HG02870 (cell line): ENCODE results near the gene ZNF816.
"Not testable (repeated sequence)": the region's sequence is repeated elsewhere in the genome, so short reads cannot be mapped to it uniquely, and the experiment has no call there.

Source experiments
- ATAC-seq: cut with Tn5 transposase; IDR thresholded peaks from one replicate; pipeline ENCODE4 v1.9.1; 2021; ENCODE audit warnings: mild to moderate bottlenecking, moderate library complexity; ENCODE audit not compliant: unreplicated experiment

ZNF816 gene

DNA sequence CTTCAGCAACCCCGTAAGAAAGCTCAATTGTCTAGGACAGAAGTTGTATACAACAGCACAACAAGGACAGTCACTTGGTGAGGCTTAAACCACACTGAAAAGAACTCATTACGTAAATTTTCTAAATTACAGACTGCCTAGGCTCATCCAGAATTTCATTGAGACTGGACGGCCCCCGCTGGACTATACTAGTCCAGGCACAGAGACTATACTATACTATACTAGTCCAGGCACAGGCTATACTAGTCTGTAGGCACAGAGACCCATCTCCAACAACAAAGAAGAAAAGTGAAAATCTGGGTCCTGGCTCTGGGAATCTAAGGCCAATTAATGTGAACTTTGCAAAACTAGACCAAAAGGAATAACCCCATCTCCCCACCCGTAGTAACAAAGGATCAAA is 700 bp downstream of the ZNF816 start:
- no peak for ATAC-seq

GRCh38 chr19:52959613-52960295 is 2.9 kb downstream of the ZNF816 start:
- no peak for ATAC-seq

- no peak for ATAC-seq
Measured at GRCh38 chr19:52957591-52957990, 5.1 kb downstream of the ZNF816 start.

DNA sequence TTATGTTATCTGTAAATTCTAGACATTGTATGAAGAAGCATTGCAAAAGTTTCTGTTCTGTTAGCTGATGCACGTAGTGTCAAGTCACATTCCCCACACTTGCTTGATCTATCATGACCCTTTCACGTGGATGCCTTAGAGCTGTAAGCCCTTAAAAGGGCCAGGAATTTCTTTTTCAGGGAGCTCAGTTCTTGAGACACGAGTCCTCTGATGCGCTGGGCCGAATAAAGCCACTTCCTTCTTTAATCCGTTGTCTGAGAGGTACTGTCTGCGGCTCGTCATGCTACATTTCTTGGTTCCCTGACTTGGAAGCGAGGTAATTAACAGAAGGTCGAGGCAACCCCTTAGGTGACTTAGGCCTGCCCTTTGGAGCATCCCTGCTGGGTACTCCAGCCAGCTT is 5.8 kb downstream of the ZNF816 start:
- no peak for ATAC-seq

DNA sequence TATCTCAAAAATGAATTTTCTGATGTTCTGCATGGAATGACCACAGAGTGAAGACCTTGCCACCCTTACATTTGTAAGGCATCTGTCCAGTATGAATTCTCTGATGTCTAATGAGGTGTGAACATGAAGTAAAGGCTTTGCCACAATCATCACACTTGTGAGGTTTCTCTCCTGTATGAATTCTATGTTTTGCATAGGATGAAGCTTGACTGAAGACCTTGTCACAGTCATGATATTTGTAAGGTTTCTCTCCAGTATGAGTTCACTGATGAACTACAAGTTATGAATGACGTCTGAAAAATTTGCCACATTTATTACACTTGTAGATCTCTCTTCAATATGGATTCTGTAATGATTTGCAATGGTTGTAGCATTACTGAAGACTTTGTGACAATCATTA is 13.3 kb downstream of the ZNF816 start:
- no peak for ATAC-seq

DNA sequence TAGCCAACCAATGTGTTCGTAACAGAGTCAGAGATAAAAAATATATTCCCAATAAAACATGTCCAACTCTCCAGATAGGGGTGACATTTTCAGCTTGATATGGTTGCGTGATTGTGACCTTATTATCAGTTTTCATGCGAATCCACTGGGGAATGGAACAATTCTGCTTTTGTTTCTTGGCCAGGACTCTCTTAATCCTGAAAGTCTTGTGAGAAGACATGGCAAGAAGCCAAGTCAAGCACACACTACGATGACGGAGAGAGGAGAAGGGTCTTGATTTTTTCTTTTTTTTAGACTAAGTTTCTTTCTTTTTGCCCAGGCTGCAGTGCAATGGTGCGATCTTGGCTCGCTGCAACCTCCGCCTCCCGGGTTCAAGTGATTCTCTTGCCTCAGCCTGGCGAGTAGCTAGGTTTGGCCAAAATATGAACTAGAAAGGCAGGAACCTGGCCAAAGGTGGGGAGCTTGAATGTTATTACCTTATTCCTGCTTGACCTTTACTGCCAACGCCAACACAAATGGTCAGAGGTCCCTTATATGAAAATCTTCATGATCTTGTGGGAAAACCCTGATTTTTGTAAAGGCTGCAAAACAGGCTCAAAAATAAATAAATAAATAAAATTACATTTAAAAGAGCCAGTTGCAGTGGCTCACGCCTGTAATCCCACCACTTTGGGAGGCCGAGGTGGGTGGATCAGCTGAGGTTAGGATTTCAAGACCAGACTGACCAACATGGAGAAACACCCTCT is 14.5 kb downstream of the ZNF816 start:
- no peak for ATAC-seq

GRCh38 chr19:52946322-52947310 is 16.1 kb downstream of the ZNF816 start:
- no peak for ATAC-seq

GRCh38 chr19:52945652-52946321 is 16.9 kb downstream of the ZNF816 start:
- ATAC-seq: no peak

- not testable (repeated sequence) for ATAC-seq
Measured at GRCh38 chr19:52944703-52945493, 17.8 kb downstream of the ZNF816 start.

DNA sequence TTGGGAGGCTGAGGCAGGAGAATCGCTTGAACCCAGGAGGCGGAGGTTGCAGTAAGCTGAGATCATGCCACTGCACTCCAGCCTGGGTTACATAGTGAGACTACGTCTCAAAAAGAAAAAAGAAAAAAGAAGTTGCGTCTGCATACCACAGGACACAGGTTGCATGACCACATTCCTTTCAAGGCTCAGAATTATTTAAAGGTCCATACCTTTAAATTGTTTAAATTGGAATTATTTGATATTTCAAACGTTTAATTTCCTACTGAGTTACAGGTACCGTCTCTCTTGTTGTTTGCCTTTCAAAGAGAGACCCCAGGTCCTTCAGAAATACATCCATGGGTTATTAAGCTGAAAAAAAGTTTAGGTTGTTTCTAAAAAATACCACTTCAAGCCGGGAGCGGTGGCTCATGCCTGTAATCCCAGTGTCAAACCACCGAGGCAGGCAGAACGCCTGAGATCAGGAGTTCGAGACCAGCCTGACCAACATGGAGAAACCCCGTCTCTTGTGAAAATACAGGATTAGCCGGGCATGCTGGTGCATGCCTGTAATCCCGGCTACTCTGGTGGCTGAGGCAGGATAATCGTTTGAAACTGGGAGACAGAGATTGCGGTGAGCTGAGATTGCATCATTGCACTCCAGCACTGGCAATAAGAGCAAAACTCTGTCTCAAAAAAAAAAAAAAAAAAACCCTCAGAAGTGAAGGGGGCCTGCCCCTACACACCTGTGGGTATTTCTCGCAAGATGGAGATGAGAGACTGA is 18.6 kb downstream of the ZNF816 start:
- ATAC-seq: no peak

DNA sequence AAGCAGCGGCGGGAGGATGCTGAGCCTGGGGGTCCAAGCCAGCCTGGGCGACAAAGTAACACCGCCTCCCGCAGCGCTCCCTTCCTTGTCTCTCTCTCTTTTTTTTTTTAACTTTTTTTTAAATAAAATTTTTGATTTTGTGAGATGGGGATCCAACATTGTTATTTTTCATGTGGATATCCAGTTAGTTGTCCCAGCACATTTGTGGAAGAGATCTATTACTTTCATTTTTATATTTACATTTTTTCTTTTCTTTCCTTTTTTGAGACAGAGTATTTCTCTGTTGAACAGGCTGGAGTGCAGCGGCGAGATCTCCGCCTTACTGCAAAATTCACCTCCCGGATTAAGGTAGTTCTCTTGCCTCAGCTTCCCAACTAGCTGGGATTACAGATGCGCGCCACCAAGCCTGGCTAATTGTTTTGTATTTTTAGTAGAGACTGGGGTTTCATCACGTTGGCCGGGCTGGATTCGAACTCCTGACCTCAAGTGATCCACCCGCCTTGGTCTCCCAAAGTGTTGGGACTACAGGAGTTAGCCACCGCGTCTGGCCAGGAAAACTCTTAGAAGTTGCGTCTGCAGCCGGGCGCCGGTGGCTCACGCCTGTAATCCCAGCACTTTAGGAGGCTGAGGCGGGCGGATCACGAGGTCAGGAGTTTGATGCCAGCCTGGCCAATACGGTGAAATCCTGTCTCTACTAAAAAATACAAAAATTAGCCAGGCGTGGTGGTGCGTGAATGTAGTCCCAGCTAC is 19.4 kb downstream of the ZNF816 start:
- no peak for ATAC-seq

DNA sequence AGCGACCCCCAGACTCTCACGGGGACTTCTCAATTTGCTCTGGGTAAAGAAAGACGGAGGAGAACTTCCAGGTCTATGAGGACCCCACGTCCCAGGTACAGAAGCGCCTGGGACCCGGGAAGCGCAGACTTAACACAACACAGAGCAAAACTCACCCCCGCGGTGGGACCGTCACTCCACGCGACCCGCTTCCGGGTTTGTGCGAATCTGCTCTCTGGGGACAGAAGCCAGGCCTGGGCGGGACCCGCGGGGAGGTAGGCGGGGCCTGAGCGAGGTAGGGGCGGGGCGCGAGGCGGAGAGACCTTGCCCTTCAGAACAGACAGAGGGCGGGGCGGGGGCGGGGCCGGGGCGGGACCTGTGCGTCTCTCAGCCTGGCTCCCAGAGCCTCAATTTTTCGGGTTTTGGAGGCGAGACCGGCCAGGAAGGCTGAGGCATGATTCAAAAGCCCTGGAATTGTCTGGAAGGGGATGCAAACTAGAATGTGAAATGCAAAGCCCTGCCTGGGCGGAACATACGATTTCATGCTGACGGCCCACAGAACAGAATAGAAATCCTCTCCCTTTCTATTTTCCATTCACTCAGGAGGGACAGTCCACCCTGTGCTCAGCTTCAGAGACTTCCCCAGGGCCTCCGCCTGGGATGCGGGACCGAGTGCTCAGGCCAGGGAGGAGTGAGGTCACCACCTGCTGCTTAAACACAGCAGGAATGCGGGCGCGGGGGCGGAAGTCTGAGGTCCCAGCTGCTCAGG is 20.1 kb downstream of the ZNF816 start:
- ATAC-seq: peak; percentile 91

DNA sequence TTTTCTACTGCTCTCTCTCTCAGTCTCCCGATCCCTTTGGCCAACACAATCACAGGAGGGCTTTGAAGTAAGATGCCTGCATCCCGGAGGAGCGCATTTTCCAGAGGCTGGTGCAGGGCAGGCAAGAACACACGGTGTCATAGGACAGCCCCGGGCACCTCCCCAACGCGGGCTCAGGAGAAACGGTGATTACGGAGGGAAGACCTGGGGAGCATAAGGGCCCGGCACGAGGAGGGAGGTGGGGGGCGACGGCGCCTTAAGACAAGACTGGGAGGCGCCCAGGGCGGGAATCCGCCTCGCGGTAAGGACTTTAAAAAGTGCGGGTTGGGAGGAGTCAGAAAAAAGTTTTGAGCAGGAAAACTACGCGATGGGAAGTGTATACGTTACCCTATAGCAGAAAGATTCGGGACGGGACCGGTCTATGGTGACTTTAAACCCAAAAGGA is 20.7 kb downstream of the ZNF816 start:
- ATAC-seq: no peak

- ATAC-seq: not testable (repeated sequence)
Measured at GRCh38 chr19:52941523-52941922, 21.2 kb downstream of the ZNF816 start.

DNA sequence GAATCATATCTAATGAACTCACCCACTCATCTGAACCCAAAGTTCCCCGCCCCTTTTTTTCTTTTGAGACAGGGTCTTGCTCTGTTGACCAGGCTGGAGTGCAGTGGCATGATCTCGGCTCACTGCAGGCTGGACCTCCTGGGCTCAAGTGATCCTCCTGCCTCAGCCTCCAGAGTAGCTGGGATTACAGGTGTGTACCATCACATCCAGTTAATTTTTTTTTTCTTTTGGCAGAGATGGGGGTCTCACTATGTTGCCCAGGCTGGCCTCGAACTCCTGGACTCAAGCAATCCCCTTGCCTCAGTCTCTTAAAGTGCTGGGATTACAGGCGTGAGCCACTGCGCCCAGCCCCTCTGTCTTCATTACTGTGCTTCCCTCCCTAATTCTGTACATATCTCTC is 21.8 kb downstream of the ZNF816 start:
- ATAC-seq: not testable (repeated sequence)

- ATAC-seq: no peak
Measured at GRCh38 chr19:52938761-52939160, 23.9 kb downstream of the ZNF816 start.

DNA sequence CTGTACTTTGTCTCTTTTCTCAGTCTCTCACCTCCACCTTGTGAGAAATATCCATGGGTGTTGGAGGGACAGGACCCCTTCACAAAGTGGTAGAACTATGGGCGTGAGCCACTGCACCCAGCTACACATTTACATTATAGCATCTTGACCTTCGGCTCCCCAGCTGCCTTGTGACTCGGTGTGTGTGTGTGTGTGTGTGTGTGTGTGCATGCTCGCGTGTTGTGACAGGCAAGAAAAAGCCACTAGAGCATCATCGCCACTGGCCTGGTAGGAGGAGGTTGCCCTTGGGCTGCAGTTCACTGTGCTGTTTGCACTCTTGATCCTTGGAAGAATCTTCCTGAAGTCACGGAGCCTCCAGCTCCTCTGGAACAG is 25.7 kb downstream of the ZNF816 start:
- ATAC-seq: no peak
